ENCODE data around the gene MAIP1. TPM values are rescaled to one million over a fixed set of nuclear protein-coding genes. Genes with fewer than 3 reads are reported as not detected.

Gene MAIP1
- total and polyA plus RNA-seq, 3 experiments from 2014 or later = 17.2 to 40.8 (median 40.8) TPM

DNA sequence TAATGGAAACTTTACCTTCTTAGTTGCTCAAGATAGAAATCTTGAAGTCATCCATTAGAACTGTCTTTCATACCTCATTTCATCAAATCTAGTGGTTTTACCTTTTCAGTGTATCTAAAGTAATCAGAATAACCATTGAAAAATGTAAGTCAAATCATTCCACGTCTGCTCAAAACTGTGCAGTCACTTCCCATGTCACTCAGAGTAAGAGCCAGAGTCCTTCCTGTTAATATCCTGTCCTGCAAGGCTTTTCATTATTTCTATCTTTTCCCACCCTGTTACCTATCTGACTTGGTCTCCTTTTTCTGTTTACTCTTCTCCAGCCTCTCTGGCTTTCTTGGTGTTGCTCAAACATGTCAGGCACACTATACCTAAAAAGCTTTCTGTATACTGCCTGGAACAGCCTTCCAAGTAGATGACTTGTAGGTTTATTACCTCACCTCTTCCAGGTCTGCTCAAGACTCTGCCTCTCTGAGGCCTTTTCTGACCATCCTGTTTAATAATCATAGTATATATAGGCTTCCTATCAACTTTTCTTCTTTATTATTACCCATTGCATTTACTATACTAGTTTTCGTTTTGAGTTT lies 40.9 kb upstream of the MAIP1 start:
- CTCF ChIA-PET = interaction anchor here (1.4 kb wide), 1 partner anchor 9 kb away, joined by 4 read pairs; no protein-coding TSS in a partner anchor

DNA sequence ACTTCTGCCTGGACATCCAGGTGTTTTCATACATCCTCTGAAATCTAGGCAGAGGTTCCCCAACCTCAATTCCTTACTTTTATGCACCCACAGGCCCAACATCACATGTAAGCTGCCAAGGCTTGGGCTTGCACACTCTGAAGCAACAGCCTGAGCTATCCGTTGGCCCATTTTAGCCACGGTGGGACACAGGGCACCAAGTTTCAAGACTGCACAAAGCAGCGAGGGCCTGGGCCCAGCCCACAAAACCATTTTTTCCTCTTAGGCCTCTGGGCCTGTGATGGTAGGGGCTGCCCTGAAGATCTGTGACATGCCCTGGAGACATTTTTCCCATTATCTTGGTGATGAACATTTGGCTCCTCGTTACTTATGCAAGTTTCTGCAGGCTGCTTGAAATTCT lies 38.4 kb upstream of the MAIP1 start:
- Mint-ChIP-seq H3K36me3 (peaks cover 13 to 42% (median 18%) of the 10 kb centered on the region in 3 donors), H3K4me3 (no peak overlapping the region), H3K9me3 (no peaks in the 10 kb centered on the region), H3K4me1 (peaks cover 39 to 74% (median 64%) of the 10 kb centered on the region in 3 donors), H3K27me3 (no peaks in the 10 kb centered on the region), H3K27ac (peak overlapping the region in 1 of 8 donors; percentile 26)
- Histone ChIP-seq H3K36me3 (ENCODE audit: insufficient read depth, low read length) (no peaks in the 10 kb centered on the region), H3K27ac (ENCODE audit: low read depth, low read length) (no peak overlapping the region), H3K4me3 (ENCODE audit: low read length) (no peak overlapping the region), H3K4me1 (ENCODE audit: insufficient read depth, low read length) (peaks cover 21% of the 10 kb centered on the region), H3K9me3 (ENCODE audit: low read length) (no peaks in the 10 kb centered on the region), H3K27me3 (ENCODE audit: insufficient read depth, low read length, poor library complexity, severe bottlenecking) (no peaks in the 10 kb centered on the region)
- ChIA-PET CTCF (no interaction called here), POLR2A (no interaction called here)
- no peak for DNase-seq

More for the DNA sequence above, 40.9 kb upstream of the MAIP1 start:
- POLR2A ChIA-PET = no interaction called here
- Mint-ChIP-seq H3K4me1 (peaks cover 41 to 72% (median 71%) of the 10 kb centered on the region in 3 donors), H3K27me3 (no peaks in the 10 kb centered on the region), H3K4me3 (peak overlapping the region; percentile 3 to 77 (median 33)), H3K36me3 (peaks cover 13 to 48% (median 19%) of the 10 kb centered on the region in 3 donors), H3K9me3 (no peaks in the 10 kb centered on the region), H3K27ac (peak overlapping the region; percentile 13 to 78 (median 34))
- H3K27me3 ChIP-seq (ENCODE audit: insufficient read depth, low read length, poor library complexity, severe bottlenecking) = no peaks in the 10 kb centered on the region
- H3K4me1 ChIP-seq (ENCODE audit: insufficient read depth, low read length) = peaks cover 24% of the 10 kb centered on the region
- H3K9me3 ChIP-seq (ENCODE audit: low read length) = no peaks in the 10 kb centered on the region
- DNase-seq = no peak
- no peaks in the 10 kb centered on the region for H3K36me3 ChIP-seq (ENCODE audit: insufficient read depth, low read length)
- H3K4me3 ChIP-seq (ENCODE audit: low read length) = no peak overlapping the region
- H3K27ac ChIP-seq (ENCODE audit: low read depth, low read length) = no peak overlapping the region

DNA sequence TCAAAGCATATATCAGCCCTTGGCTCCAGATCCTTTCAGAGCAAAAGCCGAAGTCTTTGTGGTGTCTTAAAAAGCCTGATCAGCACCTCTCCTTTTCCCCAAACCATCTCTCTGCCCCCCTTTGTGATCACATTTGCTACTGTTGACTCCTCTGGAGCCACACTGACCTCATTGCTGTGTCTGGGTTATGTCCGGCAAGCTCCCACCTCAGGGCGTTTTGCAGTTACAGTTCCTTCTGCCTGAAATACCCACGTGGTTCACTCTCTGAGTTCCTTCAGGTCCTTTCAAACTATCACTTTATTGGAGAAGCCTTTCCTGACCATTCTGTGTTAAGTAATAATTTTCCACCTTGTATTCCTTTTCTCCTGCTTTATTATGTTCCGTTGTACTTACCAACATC lies 32.5 kb upstream of the MAIP1 start:
- no peak overlapping the region for H3K27ac ChIP-seq (ENCODE audit: low read depth, low read length)
- Mint-ChIP-seq H3K4me1 (peaks cover 24 to 48% (median 37%) of the 10 kb centered on the region in 3 donors), H3K27ac (peak overlapping the region in 3 of 8 donors; percentile 47 to 91 (median 72)), H3K4me3 (no peak overlapping the region), H3K9me3 (no peaks in the 10 kb centered on the region), H3K27me3 (no peaks in the 10 kb centered on the region), H3K36me3 (peaks cover 0 to 26% (median 6%) of the 10 kb centered on the region in 3 donors)
- no peak for DNase-seq
- no peaks in the 10 kb centered on the region for H3K9me3 ChIP-seq (ENCODE audit: low read length)
- H3K36me3 ChIP-seq (ENCODE audit: insufficient read depth, low read length) = peaks cover 4% of the 10 kb centered on the region
- no peaks in the 10 kb centered on the region for H3K4me1 ChIP-seq (ENCODE audit: insufficient read depth, low read length)
- no peak overlapping the region for H3K4me3 ChIP-seq (ENCODE audit: low read length)
- ChIA-PET POLR2A (no interaction called here), CTCF (no interaction called here)
- no peaks in the 10 kb centered on the region for H3K27me3 ChIP-seq (ENCODE audit: insufficient read depth, low read length, poor library complexity, severe bottlenecking)

DNA sequence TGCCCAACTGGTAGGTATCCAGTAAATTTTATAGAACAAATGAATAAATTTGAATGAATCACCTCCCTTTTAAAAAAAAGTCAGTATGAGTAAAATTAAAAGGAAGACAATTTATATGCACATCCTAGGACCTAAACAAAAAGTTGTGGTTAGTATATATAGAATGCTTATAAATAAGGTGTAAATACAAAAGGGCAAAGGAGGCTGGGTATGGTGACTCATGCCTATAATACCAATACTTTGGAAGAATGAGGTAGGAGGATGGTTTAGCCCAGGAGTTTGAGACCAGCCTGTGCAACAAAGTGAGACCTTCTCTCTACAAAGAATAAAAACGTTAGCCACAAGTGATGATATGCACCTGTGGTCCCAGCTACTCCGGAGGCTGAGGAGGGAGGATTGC lies 31.5 kb upstream of the MAIP1 start:
- CTCF ChIA-PET = no interaction called here

DNA sequence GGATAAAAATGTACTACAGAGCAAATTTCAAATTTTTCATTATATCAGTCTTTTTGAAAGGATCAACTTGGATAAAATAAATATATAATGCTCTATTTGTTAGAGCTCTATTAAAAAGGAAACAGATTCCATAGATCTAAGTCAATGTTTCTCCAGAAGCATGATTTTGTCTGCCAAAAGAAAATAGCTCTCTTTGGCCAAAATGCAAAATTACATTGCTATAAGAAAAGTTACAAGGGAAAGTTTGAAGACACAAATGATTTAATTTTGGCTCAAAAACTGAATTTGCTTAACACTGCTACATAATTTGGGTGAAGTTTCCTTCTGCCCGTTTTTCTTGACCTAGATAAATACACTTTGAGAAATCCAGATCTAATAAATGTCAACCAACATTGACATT lies 28.6 kb upstream of the MAIP1 start:
- Histone ChIP-seq H3K9me3 (ENCODE audit: low read length) (no peaks in the 10 kb centered on the region), H3K27me3 (ENCODE audit: insufficient read depth, low read length, poor library complexity, severe bottlenecking) (no peaks in the 10 kb centered on the region), H3K4me3 (ENCODE audit: low read length) (no peak overlapping the region), H3K27ac (ENCODE audit: low read depth, low read length) (no peak overlapping the region), H3K4me1 (ENCODE audit: insufficient read depth, low read length) (no peaks in the 10 kb centered on the region), H3K36me3 (ENCODE audit: insufficient read depth, low read length) (peaks cover 11% of the 10 kb centered on the region)
- H3K4me3 Mint-ChIP-seq = no peak overlapping the region
- peaks cover 0 to 38% (median 8%) of the 10 kb centered on the region in 3 donors for H3K36me3 Mint-ChIP-seq
- POLR2A ChIA-PET = no interaction called here
- no peak for DNase-seq
- CTCF ChIA-PET = interaction anchor here (0.7 to 1.7 kb wide), 2 partner anchors 59 to 481 kb away, joined by 3 to 4 read pairs; no protein-coding TSS in a partner anchor
- no peaks in the 10 kb centered on the region for H3K27me3 Mint-ChIP-seq
- peaks cover 13 to 30% (median 25%) of the 10 kb centered on the region in 3 donors for H3K4me1 Mint-ChIP-seq
- H3K9me3 Mint-ChIP-seq = no peaks in the 10 kb centered on the region
- peak overlapping the region in 3 of 8 donors; percentile 12 to 32 (median 12) for H3K27ac Mint-ChIP-seq

More for the DNA sequence above, 31.5 kb upstream of the MAIP1 start:
- Mint-ChIP-seq H3K4me3 (no peak overlapping the region), H3K9me3 (no peaks in the 10 kb centered on the region), H3K27me3 (no peaks in the 10 kb centered on the region), H3K27ac (peak overlapping the region in 5 of 8 donors; percentile 38 to 81 (median 66)), H3K36me3 (peaks cover 0 to 23% (median 3%) of the 10 kb centered on the region in 3 donors), H3K4me1 (peaks cover 23 to 46% (median 32%) of the 10 kb centered on the region in 3 donors)
- no peaks in the 10 kb centered on the region for H3K9me3 ChIP-seq (ENCODE audit: low read length)
- H3K27me3 ChIP-seq (ENCODE audit: insufficient read depth, low read length, poor library complexity, severe bottlenecking) = no peaks in the 10 kb centered on the region
- no peak overlapping the region for H3K4me3 ChIP-seq (ENCODE audit: low read length)
- no peak overlapping the region for H3K27ac ChIP-seq (ENCODE audit: low read depth, low read length)
- H3K36me3 ChIP-seq (ENCODE audit: insufficient read depth, low read length) = peaks cover 4% of the 10 kb centered on the region
- POLR2A ChIA-PET = no interaction called here
- no peak for DNase-seq
- H3K4me1 ChIP-seq (ENCODE audit: insufficient read depth, low read length) = no peaks in the 10 kb centered on the region

DNA sequence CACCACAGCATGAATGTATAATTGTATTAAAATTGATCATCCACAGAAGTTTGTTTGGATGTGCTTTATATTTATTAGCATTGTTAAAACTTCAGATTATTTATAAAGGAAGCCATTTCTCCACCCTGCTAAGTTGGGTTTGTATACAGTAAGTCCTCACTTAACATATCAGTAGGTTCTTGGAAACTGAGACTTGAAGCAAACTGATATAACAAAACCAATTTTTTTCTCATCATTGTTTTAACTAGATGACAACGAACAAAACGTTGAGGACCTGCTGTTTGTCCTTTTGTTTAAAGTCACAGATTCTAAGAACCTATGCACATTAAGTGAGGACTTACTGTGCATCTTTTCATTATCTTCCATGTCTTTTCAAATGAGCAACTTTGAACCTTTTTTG lies 27.2 kb upstream of the MAIP1 start:
- Mint-ChIP-seq H3K27me3 (no peaks in the 10 kb centered on the region), H3K36me3 (peaks cover 0 to 45% (median 8%) of the 10 kb centered on the region in 3 donors), H3K4me1 (peaks cover 5 to 22% (median 14%) of the 10 kb centered on the region in 3 donors), H3K9me3 (no peaks in the 10 kb centered on the region), H3K27ac (peak overlapping the region in 5 of 8 donors; percentile 26 to 71 (median 55)), H3K4me3 (no peak overlapping the region)
- ChIA-PET POLR2A (no interaction called here), CTCF (no interaction called here)
- Histone ChIP-seq H3K4me3 (ENCODE audit: low read length) (no peak overlapping the region), H3K36me3 (ENCODE audit: insufficient read depth, low read length) (peaks cover 11% of the 10 kb centered on the region), H3K27ac (ENCODE audit: low read depth, low read length) (no peak overlapping the region), H3K4me1 (ENCODE audit: insufficient read depth, low read length) (no peaks in the 10 kb centered on the region), H3K27me3 (ENCODE audit: insufficient read depth, low read length, poor library complexity, severe bottlenecking) (no peaks in the 10 kb centered on the region), H3K9me3 (ENCODE audit: low read length) (no peaks in the 10 kb centered on the region)
- no peak for DNase-seq

DNA sequence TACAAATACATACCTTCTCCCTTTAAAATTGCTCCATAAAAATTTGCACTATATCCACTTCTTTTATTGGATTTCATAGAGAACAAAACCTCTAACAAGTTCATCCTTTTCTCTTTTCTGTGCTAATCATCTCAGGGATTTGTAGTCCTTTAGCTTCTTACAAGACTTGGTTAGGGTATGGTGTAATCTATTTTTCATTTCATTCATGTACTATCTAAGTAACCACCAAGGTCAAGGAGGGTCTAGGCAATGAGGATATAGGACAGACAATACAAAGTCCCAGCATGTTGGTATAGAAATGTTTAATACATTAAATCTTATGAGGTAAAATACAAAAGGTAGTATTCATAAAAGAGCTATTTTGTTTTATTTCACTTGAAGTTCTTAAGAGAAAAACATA lies 26.8 kb upstream of the MAIP1 start:
- no peaks in the 10 kb centered on the region for H3K9me3 ChIP-seq (ENCODE audit: low read length)
- H3K36me3 ChIP-seq (ENCODE audit: insufficient read depth, low read length) = peaks cover 11% of the 10 kb centered on the region
- H3K27ac ChIP-seq (ENCODE audit: low read depth, low read length) = no peak overlapping the region
- CTCF ChIA-PET = no interaction called here
- Mint-ChIP-seq H3K4me1 (peaks cover 4 to 24% (median 13%) of the 10 kb centered on the region in 3 donors), H3K27me3 (no peaks in the 10 kb centered on the region), H3K27ac (peak overlapping the region in 6 of 8 donors; percentile 2 to 71 (median 40)), H3K36me3 (peaks cover 0 to 49% (median 8%) of the 10 kb centered on the region in 3 donors), H3K4me3 (no peak overlapping the region), H3K9me3 (no peaks in the 10 kb centered on the region)
- DNase-seq = no peak
- no peak overlapping the region for H3K4me3 ChIP-seq (ENCODE audit: low read length)
- H3K4me1 ChIP-seq (ENCODE audit: insufficient read depth, low read length) = no peaks in the 10 kb centered on the region
- POLR2A ChIA-PET = no interaction called here
- H3K27me3 ChIP-seq (ENCODE audit: insufficient read depth, low read length, poor library complexity, severe bottlenecking) = no peaks in the 10 kb centered on the region

DNA sequence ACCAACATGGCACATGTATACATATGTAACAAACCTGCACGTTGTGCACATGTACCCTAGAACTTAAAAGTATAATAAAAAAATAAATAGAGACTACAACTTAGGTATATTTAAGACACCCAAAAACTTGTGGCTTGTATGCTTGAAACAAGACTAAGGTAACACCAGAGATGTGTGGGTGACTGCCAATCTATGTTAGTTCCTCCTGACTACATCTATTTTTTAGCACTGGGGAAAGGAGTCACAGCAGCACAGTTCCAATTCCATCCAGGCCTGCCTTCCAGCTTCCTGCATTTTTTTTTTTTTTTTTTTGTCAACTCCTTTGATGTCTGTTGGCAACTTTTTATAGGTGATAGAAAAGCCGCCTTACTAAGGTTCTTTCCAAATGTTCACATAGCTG lies 26.1 kb upstream of the MAIP1 start:
- Histone ChIP-seq H3K27ac (ENCODE audit: low read depth, low read length) (no peak overlapping the region), H3K27me3 (ENCODE audit: insufficient read depth, low read length, poor library complexity, severe bottlenecking) (no peaks in the 10 kb centered on the region), H3K36me3 (ENCODE audit: insufficient read depth, low read length) (peaks cover 11% of the 10 kb centered on the region), H3K9me3 (ENCODE audit: low read length) (no peaks in the 10 kb centered on the region), H3K4me1 (ENCODE audit: insufficient read depth, low read length) (no peaks in the 10 kb centered on the region), H3K4me3 (ENCODE audit: low read length) (no peak overlapping the region)
- Mint-ChIP-seq H3K9me3 (no peaks in the 10 kb centered on the region), H3K4me3 (no peak overlapping the region), H3K27ac (peak overlapping the region in 1 of 8 donors; percentile 55), H3K36me3 (peaks cover 0 to 51% (median 8%) of the 10 kb centered on the region in 3 donors), H3K4me1 (peaks cover 2 to 18% (median 10%) of the 10 kb centered on the region in 3 donors), H3K27me3 (no peaks in the 10 kb centered on the region)
- CTCF ChIA-PET = no interaction called here
- DNase-seq = no peak
- POLR2A ChIA-PET = no interaction called here
